ENCODE data around the gene CBX1. TPM values are rescaled to one million over a fixed set of nuclear protein-coding genes. Genes with fewer than 3 reads are reported as not detected.

Gene CBX1
- total RNA-seq, 1 experiment from 2014 or later = 157 TPM

DNA sequence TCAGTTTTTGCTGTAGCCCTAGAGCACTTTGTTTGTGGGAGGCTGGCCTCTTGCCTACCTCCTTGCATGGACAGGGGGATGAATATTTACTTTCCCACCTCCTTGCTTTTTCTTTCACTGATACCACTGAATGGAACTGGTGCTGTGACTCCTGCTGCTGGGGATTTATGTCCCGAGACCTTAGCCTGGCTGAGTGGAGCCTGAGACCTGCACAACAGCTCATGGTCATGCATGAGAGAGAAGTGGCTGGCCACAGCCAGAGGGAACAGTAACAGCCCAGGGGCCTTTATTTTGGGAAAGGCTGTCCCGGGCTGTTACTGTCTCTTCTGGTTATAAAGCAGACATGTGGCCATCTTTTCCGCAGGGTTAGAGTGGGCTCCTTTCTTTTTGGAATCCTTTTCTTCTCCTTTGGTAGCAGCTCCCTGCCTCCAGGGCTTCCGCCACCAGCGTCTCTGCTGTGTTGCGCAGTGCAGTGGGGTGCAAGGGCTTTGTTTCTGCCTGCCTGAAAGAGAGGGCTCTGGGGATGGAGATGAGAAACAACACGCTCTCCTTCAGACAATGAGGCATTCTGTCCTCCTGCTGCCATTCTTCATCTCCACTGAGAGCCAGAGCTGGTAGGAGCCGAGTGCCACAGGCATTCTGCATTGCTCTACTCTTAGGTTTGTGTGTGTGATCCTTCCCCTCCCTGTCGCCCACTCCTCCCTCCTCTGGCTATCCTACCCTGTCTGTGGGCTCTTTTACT lies 20.8 kb upstream of the CBX1 start:
- peaks cover 6% of the 10 kb centered on the region; the same call in 1 of the 2 replicates for H3K36me3 ChIP-seq (ENCODE audit: control insufficient read depth, insufficient read depth, low read length)
- BruUV-seq (replicated peaks) = no TSS peak
- intact Hi-C loops (cut with micrococcal nuclease; ENCODE audit: unreplicated experiment) (no loop called here), in situ Hi-C loops (cut with HindIII; ENCODE audit: low pct_unique_long_range_greater_than_20kb, low sequenced_read_pairs) (no loop called here)
- peaks cover 7% of the 10 kb centered on the region for H3K4me1 ChIP-seq (ENCODE audit: control insufficient read depth, insufficient read depth, low read length)
- ATAC-seq = no peak
- H3K27me3 ChIP-seq (ENCODE audit: control insufficient read depth, insufficient read depth, low read length) = no peaks in the 10 kb centered on the region
- POLR2A ChIA-PET = interaction anchor here (0.6 to 1.2 kb wide), 2 partner anchors 14 to 115 kb away, joined by 3 read pairs; no protein-coding TSS in a partner anchor
- DNase-seq (ENCODE audit: low read depth, low spot score) = no peak
- CTCF ChIA-PET = no interaction called here
- no peaks in the 10 kb centered on the region for H3K9me3 ChIP-seq (ENCODE audit: control insufficient read depth, insufficient read depth, low read depth, low read length)
- no peak overlapping the region for H3K27ac ChIP-seq (ENCODE audit: low read length)
- H3K4me3 ChIP-seq (ENCODE audit: low read depth in 2 of 2, low read length in 2 of 2) = no peak overlapping the region
- TF ChIP-seq, protein P1, sequence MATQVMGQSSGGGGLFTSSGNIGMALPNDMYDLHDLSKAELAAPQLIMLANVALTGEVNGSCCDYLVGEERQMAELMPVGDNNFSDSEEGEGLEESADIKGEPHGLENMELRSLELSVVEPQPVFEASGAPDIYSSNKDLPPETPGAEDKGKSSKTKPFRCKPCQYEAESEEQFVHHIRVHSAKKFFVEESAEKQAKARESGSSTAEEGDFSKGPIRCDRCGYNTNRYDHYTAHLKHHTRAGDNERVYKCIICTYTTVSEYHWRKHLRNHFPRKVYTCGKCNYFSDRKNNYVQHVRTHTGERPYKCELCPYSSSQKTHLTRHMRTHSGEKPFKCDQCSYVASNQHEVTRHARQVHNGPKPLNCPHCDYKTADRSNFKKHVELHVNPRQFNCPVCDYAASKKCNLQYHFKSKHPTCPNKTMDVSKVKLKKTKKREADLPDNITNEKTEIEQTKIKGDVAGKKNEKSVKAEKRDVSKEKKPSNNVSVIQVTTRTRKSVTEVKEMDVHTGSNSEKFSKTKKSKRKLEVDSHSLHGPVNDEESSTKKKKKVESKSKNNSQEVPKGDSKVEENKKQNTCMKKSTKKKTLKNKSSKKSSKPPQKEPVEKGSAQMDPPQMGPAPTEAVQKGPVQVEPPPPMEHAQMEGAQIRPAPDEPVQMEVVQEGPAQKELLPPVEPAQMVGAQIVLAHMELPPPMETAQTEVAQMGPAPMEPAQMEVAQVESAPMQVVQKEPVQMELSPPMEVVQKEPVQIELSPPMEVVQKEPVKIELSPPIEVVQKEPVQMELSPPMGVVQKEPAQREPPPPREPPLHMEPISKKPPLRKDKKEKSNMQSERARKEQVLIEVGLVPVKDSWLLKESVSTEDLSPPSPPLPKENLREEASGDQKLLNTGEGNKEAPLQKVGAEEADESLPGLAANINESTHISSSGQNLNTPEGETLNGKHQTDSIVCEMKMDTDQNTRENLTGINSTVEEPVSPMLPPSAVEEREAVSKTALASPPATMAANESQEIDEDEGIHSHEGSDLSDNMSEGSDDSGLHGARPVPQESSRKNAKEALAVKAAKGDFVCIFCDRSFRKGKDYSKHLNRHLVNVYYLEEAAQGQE (IDR thresholded peaks at IDR 0.05; ENCODE audit: insufficient read depth in 1 of 2, low read depth in 2 of 2, low read length in 1 of 2) = no peak
- TF ChIP-seq TCF7L2 (IDR thresholded peaks at IDR 0.05; ENCODE audit: low read depth, low read length) = no peak
- TF ChIP-seq, protein P2, sequence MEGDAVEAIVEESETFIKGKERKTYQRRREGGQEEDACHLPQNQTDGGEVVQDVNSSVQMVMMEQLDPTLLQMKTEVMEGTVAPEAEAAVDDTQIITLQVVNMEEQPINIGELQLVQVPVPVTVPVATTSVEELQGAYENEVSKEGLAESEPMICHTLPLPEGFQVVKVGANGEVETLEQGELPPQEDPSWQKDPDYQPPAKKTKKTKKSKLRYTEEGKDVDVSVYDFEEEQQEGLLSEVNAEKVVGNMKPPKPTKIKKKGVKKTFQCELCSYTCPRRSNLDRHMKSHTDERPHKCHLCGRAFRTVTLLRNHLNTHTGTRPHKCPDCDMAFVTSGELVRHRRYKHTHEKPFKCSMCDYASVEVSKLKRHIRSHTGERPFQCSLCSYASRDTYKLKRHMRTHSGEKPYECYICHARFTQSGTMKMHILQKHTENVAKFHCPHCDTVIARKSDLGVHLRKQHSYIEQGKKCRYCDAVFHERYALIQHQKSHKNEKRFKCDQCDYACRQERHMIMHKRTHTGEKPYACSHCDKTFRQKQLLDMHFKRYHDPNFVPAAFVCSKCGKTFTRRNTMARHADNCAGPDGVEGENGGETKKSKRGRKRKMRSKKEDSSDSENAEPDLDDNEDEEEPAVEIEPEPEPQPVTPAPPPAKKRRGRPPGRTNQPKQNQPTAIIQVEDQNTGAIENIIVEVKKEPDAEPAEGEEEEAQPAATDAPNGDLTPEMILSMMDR (IDR thresholded peaks at IDR 0.05) = no peak
- TF ChIP-seq SIN3A (IDR thresholded peaks at IDR 0.05; ENCODE audit: borderline replicate concordance, insufficient read depth, low read depth, low read length) = no peak

DNA sequence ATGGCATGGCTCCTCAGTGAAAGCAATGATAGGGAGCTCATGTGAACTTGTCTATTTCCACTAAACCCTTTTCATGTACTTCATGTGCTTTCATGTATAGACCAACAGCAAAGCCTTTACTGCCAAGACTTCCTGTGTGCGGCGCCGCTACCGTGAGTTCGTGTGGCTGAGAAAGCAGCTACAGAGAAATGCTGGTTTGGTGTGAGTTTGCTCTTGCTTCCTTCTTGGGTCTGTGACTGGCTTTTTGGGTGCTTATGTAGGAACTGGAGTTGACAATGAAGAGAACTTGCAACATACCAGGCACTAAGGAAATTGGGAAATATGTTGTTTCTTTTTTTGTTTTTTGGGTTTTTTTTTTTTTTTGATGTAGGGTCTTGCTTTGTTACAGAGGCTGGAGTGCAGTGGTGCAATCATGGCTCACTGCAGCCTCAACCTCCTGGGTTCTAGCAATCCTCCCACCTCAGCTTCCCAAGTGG lies 12.0 kb upstream of the CBX1 start:
- TF ChIP-seq TCF7L2 (IDR thresholded peaks at IDR 0.05; ENCODE audit: low read depth, low read length) = no peak
- TF ChIP-seq, protein P1 (IDR thresholded peaks at IDR 0.05; ENCODE audit: insufficient read depth in 1 of 2, low read depth in 2 of 2, low read length in 1 of 2) = no peak
- TF ChIP-seq POLR2AphosphoS5 (IDR thresholded peaks at IDR 0.05; ENCODE audit: low read depth, low read length) = no peak
- Histone ChIP-seq H3K9me3 (ENCODE audit: control insufficient read depth, insufficient read depth, low read depth, low read length) (no peaks in the 10 kb centered on the region), H3K27ac (ENCODE audit: low read length) (no peak overlapping the region), H3K27me3 (ENCODE audit: control insufficient read depth, insufficient read depth, low read length) (no peaks in the 10 kb centered on the region), H3K36me3 (ENCODE audit: control insufficient read depth, insufficient read depth, low read length) (no peaks in the 10 kb centered on the region; the same call in 1 of the 2 replicates), H3K4me1 (ENCODE audit: control insufficient read depth, insufficient read depth, low read length) (peaks cover 5% of the 10 kb centered on the region; the same call in 1 of the 2 replicates), H3K4me3 (ENCODE audit: low read depth in 2 of 2, low read length in 2 of 2) (no peak overlapping the region)
- POLR2A ChIA-PET = no interaction called here
- no peak for DNase-seq (ENCODE audit: low read depth, low spot score)
- BruUV-seq (replicated peaks) = no TSS peak
- CTCF ChIA-PET = no interaction called here
- intact Hi-C loops (cut with micrococcal nuclease; ENCODE audit: unreplicated experiment) = no loop called here
- in situ Hi-C loops (cut with HindIII; ENCODE audit: low pct_unique_long_range_greater_than_20kb, low sequenced_read_pairs) = no loop called here
- no peak for ATAC-seq
